ENCODE data around the gene MED13L. TPM values are rescaled to one million over a fixed set of nuclear protein-coding genes. Genes with fewer than 3 reads are reported as not detected.

MED13L gene
- total RNA-seq, 1 experiment from 2014 or later, result 37.8 TPM

- DNase-seq (ENCODE audit: low spot score), result peak; percentile 29
Measured at GRCh38 chr12:116130431-116130830, 147.1 kb downstream of the MED13L start.

- no peak for DNase-seq (ENCODE audit: low spot score)
Measured at GRCh38 chr12:116128779-116129178, 148.7 kb downstream of the MED13L start.

- no peak for DNase-seq (ENCODE audit: low spot score)
Measured at GRCh38 chr12:116127859-116128258, 149.6 kb downstream of the MED13L start.

- DNase-seq (ENCODE audit: low spot score), result no peak
Measured at GRCh38 chr12:116126610-116127009, 150.9 kb downstream of the MED13L start.

- DNase-seq (ENCODE audit: low spot score), result no peak
Measured at GRCh38 chr12:116125956-116126566, 151.4 kb downstream of the MED13L start.

- DNase-seq (ENCODE audit: low spot score), result no peak
Measured at GRCh38 chr12:116125084-116125483, 152.4 kb downstream of the MED13L start.

- DNase-seq (ENCODE audit: low spot score), result no peak
Measured at GRCh38 chr12:116123451-116124258, 153.8 kb downstream of the MED13L start.

- no peak for DNase-seq (ENCODE audit: low spot score)
Measured at GRCh38 chr12:116122628-116123027, 154.9 kb downstream of the MED13L start.

- DNase-seq (ENCODE audit: low spot score), result no peak
Measured at GRCh38 chr12:116121453-116121871, 156.0 kb downstream of the MED13L start.

- DNase-seq (ENCODE audit: low spot score), result peak; percentile 5
Measured at GRCh38 chr12:116116650-116117424, 160.7 kb downstream of the MED13L start.

GRCh38 chr12:116113398-116114130, 163.9 kb downstream of the MED13L start:
- DNase-seq (ENCODE audit: low spot score), result no peak

GRCh38 chr12:116106870-116107269, 170.6 kb downstream of the MED13L start:
- no peak for DNase-seq (ENCODE audit: low spot score)

- no peak for DNase-seq (ENCODE audit: low spot score)
Measured at GRCh38 chr12:116104167-116104767, 173.2 kb downstream of the MED13L start.

GRCh38 chr12:116101991-116102390, 175.5 kb downstream of the MED13L start:
- DNase-seq (ENCODE audit: low spot score), result no peak

GRCh38 chr12:116099652-116100432, 177.7 kb downstream of the MED13L start:
- DNase-seq (ENCODE audit: low spot score), result no peak

- DNase-seq (ENCODE audit: low spot score), result no peak
Measured at GRCh38 chr12:116096874-116097273, 180.6 kb downstream of the MED13L start.

- no peak for DNase-seq (ENCODE audit: low spot score)
Measured at GRCh38 chr12:116094475-116094874, 183.0 kb downstream of the MED13L start.

- DNase-seq (ENCODE audit: low spot score), result no peak
Measured at GRCh38 chr12:116093915-116094314, 183.6 kb downstream of the MED13L start.

- DNase-seq (ENCODE audit: low spot score), result no peak
Measured at GRCh38 chr12:116092776-116093175, 184.7 kb downstream of the MED13L start.

- DNase-seq (ENCODE audit: low spot score), result no peak
Measured at GRCh38 chr12:116092162-116092561, 185.3 kb downstream of the MED13L start.

GRCh38 chr12:116091579-116091978, 185.9 kb downstream of the MED13L start:
- no peak for DNase-seq (ENCODE audit: low spot score)

Data from A172 (cell line).